Measurements from ENCODE around the gene EXOSC1.

EXOSC1 gene

DNA sequence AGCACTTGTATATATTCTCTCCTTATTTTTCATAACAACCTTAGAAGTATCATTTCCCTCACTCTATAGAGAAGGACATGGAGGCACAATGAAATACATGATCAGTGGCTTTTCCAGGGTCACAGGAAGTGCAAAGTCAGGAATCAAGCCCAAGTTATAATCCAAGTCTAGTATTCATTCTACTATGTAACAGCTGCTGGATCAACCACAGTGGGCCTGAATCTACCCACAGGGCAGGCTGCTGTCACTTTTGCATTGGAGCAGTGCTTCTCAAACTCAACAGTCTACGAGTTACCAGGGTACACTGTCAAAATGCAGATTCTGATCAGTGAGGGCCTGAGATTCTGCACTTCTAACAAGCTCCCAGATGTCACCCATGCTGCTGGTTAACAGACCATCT is 18.4 kb upstream of the EXOSC1 start:
- Histone ChIP-seq H3K4me3 (ENCODE audit: low read depth in 1 of 2, low read length in 1 of 2) (no peak overlapping the region), H3K9me3 (no peaks in the 10 kb centered on the region), H3K27me3 (no peaks in the 10 kb centered on the region), H3K4me1 (ENCODE audit: control insufficient read depth in 1 of 2, insufficient read depth in 1 of 2, low read depth in 1 of 2, low read length in 1 of 2) (peaks cover 0 to 10% of the 10 kb centered on the region in 2 experiments), H3K27ac (peak overlapping the region; percentile 68), H3K36me3 (peaks cover 80% of the 10 kb centered on the region)
- TF ChIP-seq, protein P1, sequence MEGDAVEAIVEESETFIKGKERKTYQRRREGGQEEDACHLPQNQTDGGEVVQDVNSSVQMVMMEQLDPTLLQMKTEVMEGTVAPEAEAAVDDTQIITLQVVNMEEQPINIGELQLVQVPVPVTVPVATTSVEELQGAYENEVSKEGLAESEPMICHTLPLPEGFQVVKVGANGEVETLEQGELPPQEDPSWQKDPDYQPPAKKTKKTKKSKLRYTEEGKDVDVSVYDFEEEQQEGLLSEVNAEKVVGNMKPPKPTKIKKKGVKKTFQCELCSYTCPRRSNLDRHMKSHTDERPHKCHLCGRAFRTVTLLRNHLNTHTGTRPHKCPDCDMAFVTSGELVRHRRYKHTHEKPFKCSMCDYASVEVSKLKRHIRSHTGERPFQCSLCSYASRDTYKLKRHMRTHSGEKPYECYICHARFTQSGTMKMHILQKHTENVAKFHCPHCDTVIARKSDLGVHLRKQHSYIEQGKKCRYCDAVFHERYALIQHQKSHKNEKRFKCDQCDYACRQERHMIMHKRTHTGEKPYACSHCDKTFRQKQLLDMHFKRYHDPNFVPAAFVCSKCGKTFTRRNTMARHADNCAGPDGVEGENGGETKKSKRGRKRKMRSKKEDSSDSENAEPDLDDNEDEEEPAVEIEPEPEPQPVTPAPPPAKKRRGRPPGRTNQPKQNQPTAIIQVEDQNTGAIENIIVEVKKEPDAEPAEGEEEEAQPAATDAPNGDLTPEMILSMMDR (IDR thresholded peaks at IDR 0.05), result no peak

GRCh38 chr10:97463363-97464132 is 17.7 kb upstream of the EXOSC1 start:
- peaks cover 0 to 10% of the 10 kb centered on the region in 2 experiments for H3K4me1 ChIP-seq (ENCODE audit: control insufficient read depth in 1 of 2, insufficient read depth in 1 of 2, low read depth in 1 of 2, low read length in 1 of 2)
- H3K36me3 ChIP-seq, result peaks cover 80% of the 10 kb centered on the region
- no peaks in the 10 kb centered on the region for H3K27me3 ChIP-seq
- H3K27ac ChIP-seq, result peak overlapping the region; percentile 68
- TF ChIP-seq, protein P1 (IDR thresholded peaks at IDR 0.05), result peak; percentile 82
- H3K4me3 ChIP-seq (ENCODE audit: low read depth in 1 of 2, low read length in 1 of 2), result no peak overlapping the region
- no peaks in the 10 kb centered on the region for H3K9me3 ChIP-seq

GRCh38 chr10:97462309-97462708 is 16.5 kb upstream of the EXOSC1 start:
- H3K36me3 ChIP-seq, result peaks cover 80% of the 10 kb centered on the region
- no peaks in the 10 kb centered on the region for H3K9me3 ChIP-seq
- TF ChIP-seq, protein P1 (IDR thresholded peaks at IDR 0.05), result no peak
- H3K27me3 ChIP-seq, result no peaks in the 10 kb centered on the region
- H3K27ac ChIP-seq, result no peak overlapping the region
- H3K4me3 ChIP-seq (ENCODE audit: low read depth in 1 of 2, low read length in 1 of 2), result no peak overlapping the region
- H3K4me1 ChIP-seq (ENCODE audit: control insufficient read depth in 1 of 2, insufficient read depth in 1 of 2, low read depth in 1 of 2, low read length in 1 of 2), result peaks cover 0 to 10% of the 10 kb centered on the region in 2 experiments

GRCh38 chr10:97459933-97460332 is 14.1 kb upstream of the EXOSC1 start:
- Histone ChIP-seq H3K4me1 (ENCODE audit: control insufficient read depth in 1 of 2, insufficient read depth in 1 of 2, low read depth in 1 of 2, low read length in 1 of 2) (peaks cover 0 to 10% of the 10 kb centered on the region in 2 experiments), H3K36me3 (peaks cover 78% of the 10 kb centered on the region), H3K27ac (no peak overlapping the region), H3K9me3 (no peaks in the 10 kb centered on the region), H3K27me3 (no peaks in the 10 kb centered on the region), H3K4me3 (ENCODE audit: low read depth in 1 of 2, low read length in 1 of 2) (no peak overlapping the region)
- TF ChIP-seq, protein P1 (IDR thresholded peaks at IDR 0.05), result no peak

- no peaks in the 10 kb centered on the region for H3K27me3 ChIP-seq
- peaks cover 0 to 8% of the 10 kb centered on the region in 2 experiments for H3K4me1 ChIP-seq (ENCODE audit: control insufficient read depth in 1 of 2, insufficient read depth in 1 of 2, low read depth in 1 of 2, low read length in 1 of 2)
- no peak overlapping the region for H3K27ac ChIP-seq
- H3K9me3 ChIP-seq, result no peaks in the 10 kb centered on the region
- H3K4me3 ChIP-seq (ENCODE audit: low read depth in 1 of 2, low read length in 1 of 2), result no peak overlapping the region
- TF ChIP-seq, protein P1 (IDR thresholded peaks at IDR 0.05), result no peak
- H3K36me3 ChIP-seq, result peaks cover 85% of the 10 kb centered on the region
These were observed 13.3 kb upstream of the EXOSC1 start for GRCh38 chr10:97459111-97459510.
